A204.1 (cell line): Measurements from ENCODE around the gene PTK6.
"Not testable (repeated sequence)": the region's sequence is repeated elsewhere in the genome, so short reads cannot be mapped to it uniquely, and the experiment has no call there.

Experiments used
- FAIRE-seq: peaks from 2 replicates; lab custom pipeline; 2012; peaks lifted over from hg19 to GRCh38; lab: Jason Lieb, UNC

PTK6 gene

DNA sequence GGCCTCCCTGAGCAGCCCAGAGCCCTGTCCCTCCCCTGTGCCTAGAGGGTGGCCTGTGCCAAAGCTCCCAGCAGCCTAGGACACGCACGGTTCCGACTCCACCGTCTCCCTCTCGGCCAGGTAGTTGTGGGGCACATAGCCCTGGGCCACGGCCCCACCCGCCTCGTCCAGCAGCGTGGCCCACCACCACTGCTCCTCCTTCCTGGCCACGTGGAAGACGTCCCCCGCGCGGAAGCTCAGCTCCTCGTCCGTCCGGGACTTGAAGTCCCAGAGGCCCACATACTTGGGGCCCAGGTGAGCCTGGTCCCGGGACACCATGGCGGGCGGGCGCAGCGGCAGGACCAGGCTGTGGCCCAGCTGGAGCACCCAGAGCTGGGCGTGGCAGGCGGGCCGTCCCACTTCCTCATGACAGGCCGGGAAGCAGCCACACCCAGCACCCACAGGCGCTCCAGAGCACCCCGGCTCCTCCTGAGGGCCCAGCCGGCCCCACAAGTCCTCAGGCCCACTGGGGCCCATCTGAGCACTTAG lies at the start of gene PTK6:
PTK6 (minus strand) TSS at position 380 of the 528 bp plus-strand sequence; CDS start at position 318, 62 bp downstream.
- FAIRE-seq, result no peak

DNA sequence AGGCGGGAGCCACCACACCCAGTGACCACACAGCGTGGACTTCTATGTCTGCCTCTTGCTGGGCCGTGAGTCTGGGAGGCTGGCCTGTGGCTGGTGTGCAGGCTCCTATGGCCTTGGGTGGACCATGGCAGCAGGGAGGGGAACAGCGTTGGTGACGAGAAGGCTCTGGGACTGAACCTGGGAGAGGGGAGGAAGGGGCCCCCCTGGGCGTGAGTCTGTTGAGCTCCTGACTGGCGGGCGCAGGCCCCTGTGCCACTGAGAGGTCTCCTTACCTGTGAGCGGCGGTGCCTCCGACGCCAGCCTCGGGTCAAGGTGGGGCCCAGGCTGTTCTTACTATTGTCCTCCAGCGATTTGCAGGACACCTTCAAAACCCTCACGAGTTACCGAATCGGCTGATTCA lies 49.6 kb upstream of the PTK6 start:
- FAIRE-seq, result no peak

DNA sequence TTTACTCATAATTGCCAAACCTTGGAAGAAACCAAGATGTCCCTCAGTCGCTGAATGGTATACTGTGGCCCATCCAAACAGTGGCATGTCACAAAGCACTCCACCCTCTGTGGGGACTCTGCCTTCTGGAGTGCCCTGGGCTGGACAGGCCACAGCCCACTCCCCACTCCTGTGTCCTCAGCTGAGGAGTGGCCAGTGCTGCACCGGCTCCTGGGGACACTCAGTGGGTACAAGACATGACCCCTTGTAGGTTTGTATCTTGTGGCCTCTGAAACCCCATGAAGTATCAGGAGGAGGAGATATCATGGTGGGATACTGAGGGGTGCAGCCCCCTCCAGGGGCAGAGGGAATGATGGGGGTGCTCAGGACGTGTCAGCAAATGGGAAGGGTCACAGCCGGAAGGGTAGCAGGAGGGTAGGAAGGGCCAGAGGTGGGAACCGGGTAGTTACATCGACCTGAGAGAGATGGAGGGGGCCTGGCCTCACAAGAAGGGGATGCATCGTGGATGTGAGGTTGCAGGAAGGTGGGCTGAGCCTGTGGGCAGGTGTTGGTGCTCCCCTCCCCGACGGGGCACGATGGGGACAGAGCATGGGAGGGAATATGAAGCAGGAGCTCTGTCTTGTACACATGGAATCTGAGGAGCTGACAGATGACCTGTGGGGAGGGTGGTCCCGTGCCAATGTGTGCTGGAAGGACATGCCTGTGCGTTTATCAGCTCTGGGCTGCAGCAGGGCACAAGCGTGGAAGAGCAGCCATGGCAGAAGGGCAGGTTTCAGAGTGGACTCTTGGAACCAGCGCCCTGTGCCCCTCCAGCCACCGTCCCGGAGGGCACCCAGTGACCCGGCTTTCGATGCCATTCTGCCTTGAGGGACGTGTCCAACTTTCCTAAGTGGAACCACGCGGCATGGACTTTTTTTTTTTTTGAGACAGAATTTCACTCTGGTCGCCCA lies 48.7 kb upstream of the PTK6 start:
- no peak for FAIRE-seq

DNA sequence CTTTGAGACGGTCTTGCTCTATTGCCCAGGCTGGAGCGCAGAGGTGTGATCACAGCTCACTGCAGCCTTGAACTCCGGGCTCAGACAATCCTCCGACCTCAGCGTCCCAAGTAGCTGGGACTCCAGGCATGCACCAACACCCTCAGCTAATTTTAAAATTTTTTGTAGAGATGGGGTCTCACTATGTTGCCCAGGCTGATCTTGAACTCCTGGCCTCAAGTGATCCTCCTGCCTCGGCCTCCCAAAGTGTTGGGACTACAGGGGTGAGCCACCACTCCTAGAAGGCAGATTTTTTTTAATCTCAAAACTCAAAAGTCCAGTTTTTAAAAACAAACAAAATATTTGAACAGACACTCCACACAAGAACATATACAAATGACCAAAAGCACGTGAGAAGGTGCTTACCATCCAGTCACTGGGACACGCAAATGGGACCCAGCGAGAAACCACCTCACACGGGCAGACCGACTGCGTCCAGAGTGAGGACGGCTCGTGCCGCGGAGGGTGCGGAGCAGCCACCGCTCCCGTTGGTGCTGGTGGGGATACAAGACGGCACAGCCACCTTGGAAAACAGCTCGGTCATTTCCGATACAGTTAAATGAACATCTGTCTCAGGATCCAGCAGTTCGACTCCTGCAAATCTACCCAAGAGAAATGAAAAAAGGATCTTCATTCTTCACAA lies 45.3 kb upstream of the PTK6 start:
- no peak for FAIRE-seq

DNA sequence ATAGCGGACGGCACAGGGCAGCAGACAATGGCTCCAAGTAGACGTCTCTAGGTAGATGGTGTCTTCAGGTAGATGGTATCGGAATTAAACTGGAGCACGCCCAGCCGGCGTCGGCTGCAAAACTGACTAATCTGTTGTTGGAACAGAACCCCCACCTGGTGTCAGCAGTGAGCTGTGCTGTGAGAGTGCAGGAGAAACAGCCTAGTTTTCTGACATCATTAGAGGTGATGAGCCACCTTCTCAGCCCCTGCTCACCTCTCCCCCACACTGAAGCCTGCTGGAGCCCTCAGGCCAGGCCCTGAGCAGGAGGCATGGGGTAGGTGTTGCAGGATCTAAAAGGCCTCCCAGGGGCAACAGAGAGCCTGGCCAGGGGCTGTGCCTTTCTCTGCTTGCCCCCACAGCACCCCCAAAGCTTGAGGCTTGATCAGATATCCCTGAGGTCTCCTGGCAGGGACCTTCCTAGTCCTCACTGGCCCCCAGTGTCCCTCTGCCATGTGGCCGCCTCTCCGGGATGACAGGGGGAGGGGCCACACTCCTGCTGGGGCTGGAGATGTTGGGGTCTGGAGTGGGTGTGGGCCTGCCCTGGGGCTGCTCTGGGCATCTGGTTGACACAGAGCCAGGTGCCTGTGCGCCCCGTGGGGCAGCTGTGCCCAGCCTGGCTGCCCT lies 43.8 kb upstream of the PTK6 start:
- FAIRE-seq, result no peak

DNA sequence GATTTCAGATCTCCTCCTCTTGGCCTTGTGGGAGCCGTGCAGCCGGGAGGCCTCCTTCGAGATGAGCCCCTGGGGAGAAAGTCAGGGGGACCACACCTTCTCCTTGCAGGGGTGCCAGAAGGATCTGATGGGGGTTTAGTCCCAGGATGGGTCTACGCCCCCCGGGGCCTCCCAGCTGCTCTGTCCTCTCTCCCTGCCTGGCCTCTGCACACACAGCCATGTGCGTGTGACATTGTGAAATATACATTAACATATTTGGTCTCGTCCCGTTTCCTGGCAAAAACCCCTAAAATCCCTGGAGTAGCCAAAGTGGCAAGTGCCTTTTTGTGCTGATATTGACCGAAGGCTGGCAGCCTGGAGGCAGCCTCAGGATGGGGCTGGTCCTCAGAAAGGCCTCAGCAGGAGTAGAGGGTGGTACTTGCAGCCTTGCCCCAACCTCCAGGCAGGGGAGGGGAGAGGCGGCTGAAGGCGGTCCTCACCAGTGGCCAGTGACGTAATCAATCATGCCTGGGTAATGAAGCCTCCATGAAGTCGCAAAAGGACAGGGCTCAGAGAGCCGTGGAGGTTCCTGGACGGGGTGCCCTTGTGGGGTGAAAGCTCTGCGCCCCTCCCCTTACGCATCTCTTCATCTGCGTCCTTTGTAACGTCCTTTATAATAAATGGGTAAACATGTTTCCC lies 42.0 kb upstream of the PTK6 start:
- no peak for FAIRE-seq

DNA sequence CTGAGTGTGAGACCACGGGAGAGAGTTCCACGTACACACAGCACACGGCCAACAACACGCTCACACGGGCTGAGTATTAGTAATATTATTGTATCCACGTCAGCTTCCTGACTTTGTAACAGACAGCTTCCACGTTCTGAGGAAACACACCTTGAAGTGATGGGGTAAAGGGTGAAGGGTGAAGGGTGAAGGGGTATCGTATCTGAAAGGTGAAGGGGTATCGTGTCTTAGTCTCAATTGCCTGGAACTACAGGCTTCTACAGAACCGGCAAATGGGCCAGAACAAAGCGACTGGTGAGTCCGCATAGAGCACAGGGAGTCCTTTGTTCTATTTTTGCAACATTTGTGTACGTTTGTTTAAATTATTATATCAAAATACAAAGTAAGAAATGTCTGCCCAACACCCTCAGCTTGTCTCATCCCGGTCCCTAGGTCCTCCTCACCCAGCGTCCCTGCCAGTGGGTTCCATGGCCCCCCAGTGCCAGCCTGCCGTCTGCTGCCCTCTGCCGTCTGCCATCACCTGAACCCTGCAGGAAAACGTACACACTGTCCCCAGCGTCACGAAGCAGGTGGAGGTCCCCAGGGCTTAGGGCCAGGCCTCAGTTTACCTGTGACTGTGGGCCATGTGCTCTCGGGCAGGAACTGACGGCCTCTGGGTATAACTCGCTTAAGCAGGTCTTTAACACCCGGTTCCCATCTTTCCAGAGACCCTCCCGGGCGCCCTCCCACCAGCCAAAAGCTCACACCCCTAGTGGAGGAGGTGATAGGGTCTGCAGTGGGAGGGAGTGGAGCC lies 41.2 kb upstream of the PTK6 start:
- FAIRE-seq, result no peak

DNA sequence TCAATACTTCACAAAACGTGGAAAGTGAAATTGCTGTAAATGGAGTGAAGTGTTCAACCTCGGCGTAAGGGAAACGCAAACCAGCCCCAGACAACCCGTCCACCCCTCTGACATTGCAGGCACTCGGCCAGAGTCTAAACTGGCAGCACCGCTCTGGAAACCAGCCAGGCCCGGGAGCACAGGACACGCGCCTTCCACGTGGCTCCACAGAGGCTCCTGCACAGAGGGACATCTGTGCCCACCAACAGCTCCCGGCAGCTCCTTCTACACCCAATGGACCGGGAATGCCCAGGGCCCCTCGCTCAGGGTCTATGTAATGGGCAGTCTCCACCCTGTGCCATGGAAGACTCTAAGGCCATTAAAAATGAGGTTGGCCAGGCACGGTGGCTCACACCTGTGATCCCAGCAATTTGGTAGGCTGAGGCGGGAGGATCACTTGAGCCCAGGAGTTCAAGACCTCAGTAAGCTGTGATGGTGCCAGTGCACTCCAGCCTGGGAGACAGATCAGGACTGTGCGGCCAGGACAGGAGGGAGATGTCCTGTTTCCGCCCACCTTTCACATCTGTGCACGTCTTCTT lies 40.2 kb upstream of the PTK6 start:
- no peak for FAIRE-seq

DNA sequence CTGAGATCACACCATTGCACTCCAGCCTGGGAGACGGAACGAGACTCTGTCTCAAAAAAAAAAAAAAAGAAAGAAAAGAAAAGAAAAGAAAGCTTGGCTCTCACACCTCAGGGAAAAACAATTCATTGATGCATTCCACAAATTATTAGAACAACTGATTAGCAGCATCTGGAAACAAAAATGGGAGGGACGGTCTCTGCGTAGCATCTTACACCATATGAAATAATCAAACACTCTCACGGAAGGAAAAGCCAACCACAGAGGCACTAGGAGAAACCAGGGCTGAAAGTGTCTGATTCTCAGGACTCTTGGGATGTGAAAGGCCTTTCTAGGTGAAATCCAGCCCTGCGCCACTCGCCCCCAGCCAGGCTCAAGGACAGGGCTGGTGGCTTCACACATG lies 39.1 kb upstream of the PTK6 start:
- FAIRE-seq, result no peak

DNA sequence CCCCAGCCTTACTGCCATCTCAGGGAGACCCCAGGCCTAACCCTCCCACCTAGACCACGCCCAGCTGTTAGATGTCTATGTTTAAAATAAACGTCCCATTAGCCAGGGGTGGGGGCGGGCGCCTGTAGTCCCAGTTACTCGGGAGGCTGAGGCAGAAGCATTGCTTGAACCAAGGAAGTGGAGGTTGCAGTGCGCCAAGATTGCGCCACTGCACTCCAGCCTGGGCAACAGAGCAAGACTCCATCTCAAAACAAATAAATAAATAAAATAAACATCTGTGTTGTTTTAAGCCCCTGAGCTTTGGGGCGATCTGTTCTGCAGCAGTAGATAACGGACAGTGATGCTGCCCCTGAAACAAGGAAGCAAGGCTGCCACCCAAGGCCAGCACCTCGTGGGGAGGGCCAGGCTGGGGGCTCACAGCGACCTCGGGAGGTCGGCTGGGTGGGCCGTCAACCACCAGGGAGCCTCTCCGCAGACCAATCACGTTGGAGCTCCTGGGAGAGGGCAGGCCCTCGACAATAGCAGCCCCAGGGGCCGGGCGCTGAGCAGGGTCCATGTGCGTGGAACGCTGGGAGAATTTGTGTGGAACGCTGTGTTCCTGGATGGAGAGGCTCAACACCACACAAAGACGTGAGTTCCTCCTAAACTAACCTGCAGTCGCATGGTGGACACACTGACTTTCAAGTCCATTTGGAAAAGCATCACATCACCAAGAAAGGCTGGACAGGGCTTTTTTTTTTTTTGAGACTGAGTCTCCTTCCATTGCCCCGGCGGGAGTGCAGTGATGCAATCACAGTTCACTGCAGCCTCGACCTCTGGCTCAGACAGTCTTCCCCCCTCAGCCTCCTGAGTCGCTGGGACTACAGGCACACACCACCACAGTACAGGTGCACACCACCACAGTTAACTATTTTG lies 37.9 kb upstream of the PTK6 start:
- no peak for FAIRE-seq

DNA sequence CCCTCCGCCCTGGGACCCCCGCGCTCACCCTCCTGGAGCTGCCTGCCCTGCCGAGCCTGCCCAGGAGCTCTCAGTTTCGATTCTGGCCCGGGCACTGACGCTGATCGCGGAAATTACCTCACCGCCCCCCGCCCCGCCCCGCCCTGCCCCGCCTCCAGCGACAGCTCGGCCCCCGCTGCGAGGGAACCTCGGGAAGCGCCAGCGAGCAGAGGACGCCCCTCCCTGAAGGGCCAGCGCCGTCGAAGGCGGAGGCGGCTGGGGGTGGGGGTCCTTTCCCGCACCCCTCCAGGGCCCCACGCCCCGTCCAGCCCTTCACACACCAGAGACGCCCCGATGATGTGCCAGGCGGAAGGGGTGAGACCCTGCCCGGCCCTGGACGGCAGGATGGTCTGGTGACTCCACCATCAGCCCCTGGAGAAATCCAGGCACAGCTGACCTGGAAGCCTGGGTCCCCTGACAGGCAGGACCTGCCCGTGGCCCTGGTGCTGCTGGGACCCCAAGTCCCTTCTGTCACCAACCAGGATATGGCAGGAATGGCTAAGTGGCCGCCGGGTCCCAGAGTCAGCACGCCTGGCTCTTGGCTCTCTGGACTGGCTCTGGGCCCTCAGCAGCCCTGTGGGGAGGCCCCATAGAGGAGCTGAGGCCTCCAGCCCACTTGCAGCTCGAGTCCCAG lies 37.1 kb upstream of the PTK6 start, which contains the start of gene HELZ2:
HELZ2 (minus strand) TSS at position 84 of the 673 bp plus-strand sequence. CDS start 1,854 bp downstream, outside the sequence.
- FAIRE-seq, result no peak

DNA sequence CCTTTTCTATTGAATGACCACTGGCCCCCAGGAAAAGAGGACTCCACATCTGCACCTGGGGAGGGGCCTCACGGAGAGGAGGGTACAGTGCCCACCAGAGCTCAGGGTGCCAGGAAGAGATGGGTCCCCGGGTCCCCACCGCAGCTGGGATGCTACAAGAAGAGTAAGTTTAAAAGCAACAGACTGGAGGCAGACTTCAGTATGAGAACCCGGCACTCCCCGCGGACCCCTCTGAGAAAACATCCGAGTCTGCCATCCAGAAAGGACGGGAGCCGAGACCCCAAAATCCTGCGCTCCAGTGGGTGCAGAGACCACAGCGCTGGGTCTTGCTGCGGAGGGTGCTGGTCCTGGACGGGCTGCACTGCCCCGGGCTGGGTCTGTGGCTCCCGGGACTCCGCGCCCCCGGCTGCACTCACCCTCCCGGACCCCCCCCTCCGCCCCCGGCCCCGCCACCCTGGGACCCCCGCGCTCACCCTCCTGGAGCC lies 36.5 kb upstream of the PTK6 start:
- no peak for FAIRE-seq

DNA sequence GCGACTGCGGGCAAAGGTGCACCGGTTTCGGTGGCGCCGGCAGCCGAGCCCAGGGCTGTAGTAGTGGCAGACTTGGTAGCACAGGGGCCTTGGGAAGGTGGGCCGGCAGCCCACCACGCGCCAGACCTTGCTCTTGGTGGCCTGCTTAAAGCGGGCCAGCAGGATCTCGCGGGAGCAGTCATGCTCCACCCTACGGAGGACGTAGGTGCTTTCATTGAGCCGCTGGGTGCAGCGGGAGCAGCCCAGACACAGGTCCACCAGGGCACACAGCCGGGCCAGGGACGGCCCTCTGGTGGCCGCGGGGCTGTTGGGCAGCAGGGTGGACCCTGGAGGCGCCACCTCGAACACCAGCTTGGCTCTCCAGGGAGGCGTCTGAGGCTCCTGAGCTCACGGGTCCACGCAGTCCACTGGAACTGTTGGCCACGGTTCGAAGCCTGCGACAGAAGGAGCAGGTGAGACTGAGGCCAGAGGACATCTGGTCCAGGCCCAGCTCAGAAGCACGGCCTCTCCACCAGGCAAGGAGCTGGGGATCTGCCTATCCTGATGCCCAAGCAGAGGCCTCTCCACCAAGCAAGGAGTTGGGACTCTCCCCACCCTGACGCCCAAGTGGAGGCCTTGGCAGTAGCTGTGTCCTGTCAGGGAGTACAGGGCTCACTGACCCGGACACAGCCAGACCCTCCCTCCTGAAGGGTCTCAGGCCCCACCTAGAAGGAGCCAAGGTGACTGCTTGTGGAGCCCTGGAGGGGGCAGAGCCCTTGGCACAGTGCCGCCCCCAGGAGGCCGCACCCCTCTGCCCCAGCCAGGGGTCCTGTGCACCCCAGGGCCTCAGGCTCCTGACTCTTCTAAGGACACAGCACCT lies 35.8 kb upstream of the PTK6 start:
- no peak for FAIRE-seq

DNA sequence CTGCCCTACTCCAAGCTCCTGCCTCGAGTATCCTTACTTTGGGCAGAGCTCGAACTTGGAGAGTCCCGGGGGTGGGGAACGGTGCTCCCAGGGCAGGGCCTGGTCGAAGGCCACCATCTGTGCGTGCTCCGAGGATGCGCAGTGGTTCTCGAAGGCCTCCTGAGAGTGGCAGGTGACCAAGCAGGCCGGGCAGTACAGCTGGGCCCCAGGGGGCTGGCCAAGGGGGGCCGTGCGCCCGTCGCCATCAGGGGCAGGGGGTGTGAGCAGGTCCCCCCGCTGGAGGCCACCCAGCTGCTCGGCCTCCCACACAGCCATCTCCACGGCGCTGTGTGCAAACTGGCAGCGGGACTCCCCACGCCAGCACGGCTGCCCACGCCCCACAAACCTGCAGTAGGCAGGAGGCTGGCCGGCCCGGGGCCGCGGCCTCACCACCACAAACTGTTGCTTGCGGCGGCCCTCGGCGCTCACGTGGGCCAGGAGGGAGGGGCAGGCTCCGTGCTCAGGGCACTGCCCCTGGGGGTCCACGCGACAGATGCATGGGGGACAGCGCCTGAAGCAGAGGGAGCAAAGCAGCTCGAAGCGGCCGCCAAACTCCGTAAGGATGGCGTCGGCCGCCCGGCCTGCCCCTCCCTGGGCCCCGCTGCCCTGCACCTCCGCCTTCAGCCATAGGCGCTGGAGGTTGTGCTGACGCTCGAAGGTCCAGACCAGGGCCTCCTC lies 35.1 kb upstream of the PTK6 start:
- no peak for FAIRE-seq

DNA sequence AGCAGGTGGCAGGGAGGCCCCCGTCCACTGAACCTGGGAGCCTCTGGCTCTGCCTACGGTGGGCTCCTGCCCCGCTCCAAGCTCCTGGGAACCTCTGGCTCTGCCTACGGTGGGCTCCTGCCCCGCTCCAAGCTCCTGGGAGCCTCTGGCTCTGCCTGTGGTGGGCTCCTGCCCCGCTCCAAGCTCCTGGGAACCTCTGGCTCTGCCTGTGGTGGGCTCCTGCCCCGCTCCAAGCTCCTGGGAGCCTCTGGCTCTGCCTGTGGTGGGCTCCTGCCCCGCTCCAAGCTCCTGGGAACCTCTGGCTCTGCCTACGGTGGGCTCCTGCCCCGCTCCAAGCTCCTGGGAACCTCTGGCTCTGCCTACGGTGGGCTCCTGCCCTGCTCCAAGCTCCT lies 33.9 kb upstream of the PTK6 start:
- FAIRE-seq, result not testable (repeated sequence)

DNA sequence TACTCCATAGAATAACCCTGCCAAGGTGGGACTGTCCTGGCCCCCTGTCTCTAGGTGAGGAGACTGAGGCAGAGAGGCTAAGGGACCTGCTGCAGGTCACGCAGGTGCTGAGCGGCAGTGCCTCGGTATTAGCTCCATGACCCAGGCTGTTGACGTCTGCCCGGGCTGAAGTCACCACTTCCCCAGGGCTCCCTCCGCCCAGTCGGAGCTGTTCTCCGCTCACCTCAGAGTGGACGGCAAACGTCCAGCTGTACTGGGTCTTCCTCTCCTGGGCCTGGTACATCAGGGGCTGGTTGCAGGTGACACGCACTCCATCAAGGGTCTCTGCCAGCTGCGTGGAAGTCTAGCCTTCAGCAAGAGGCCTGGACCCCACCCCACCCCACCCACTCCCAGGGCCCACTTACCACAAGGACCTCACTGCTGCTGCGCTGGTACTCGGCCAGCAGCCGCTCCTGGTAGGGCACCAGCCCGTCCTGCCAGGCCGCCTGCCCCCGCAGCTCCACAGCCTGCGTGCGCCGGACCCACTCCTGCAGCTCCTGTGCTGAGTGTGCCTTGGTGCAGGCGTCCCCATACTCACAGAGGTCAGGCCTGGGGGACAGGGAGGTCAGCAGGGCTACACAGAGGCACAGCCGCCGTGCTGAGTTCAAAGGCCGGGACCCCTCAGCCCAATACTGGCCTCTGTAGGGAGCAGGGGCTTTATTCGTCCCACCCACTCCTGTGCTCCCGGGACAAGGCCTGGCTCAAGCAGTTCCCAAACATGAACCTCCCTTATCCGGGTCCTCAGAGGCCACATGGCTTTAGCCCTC lies 33.3 kb upstream of the PTK6 start:
- no peak for FAIRE-seq
